ENCODE results near the gene RUFY3. TPM values are rescaled to one million over a fixed set of nuclear protein-coding genes. Genes with fewer than 3 reads are reported as not detected.
"Not testable (repeated sequence)": the region's sequence is repeated elsewhere in the genome, so short reads cannot be mapped to it uniquely, and the experiment has no call there.

Gene RUFY3
- total RNA-seq, 1 experiment from 2014 or later: 7.9 TPM

GRCh38 chr4:70705183-70706043 is 16.4 kb upstream of the RUFY3 start:
- peak; percentile 80 for DNase-seq (ENCODE audit: low read depth)

- DNase-seq (ENCODE audit: low read depth): no peak
Measured at GRCh38 chr4:70706044-70706461, 15.7 kb upstream of the RUFY3 start.

GRCh38 chr4:70706516-70706915 is 15.2 kb upstream of the RUFY3 start:
- peak; percentile 11 for DNase-seq (ENCODE audit: low read depth)

- DNase-seq (ENCODE audit: low read depth): no peak
Measured at GRCh38 chr4:70709611-70710205, 12.1 kb upstream of the RUFY3 start.

- no peak for DNase-seq (ENCODE audit: low read depth)
Measured at GRCh38 chr4:70711599-70711998, 10.2 kb upstream of the RUFY3 start.

- no peak for DNase-seq (ENCODE audit: low read depth)
Measured at GRCh38 chr4:70712150-70712549, 9.6 kb upstream of the RUFY3 start.

- no peak for DNase-seq (ENCODE audit: low read depth)
Measured at GRCh38 chr4:70712604-70713452, 8.9 kb upstream of the RUFY3 start.

GRCh38 chr4:70713453-70714078 is 8.2 kb upstream of the RUFY3 start:
- DNase-seq (ENCODE audit: low read depth): no peak

GRCh38 chr4:70714079-70714887 is 7.5 kb upstream of the RUFY3 start:
- DNase-seq (ENCODE audit: low read depth): no peak

- no peak for DNase-seq (ENCODE audit: low read depth)
Measured at GRCh38 chr4:70715097-70715496, 6.7 kb upstream of the RUFY3 start.

- no peak for DNase-seq (ENCODE audit: low read depth)
Measured at GRCh38 chr4:70718811-70719604, 2.8 kb upstream of the RUFY3 start.

GRCh38 chr4:70722199-70722791 is 531 bp downstream of the RUFY3 start:
- peak; percentile 73 for DNase-seq (ENCODE audit: low read depth)

- no peak for DNase-seq (ENCODE audit: low read depth)
Measured at GRCh38 chr4:70724463-70724862, 2.7 kb downstream of the RUFY3 start.

GRCh38 chr4:70725633-70726032 is 3.9 kb downstream of the RUFY3 start:
- DNase-seq (ENCODE audit: low read depth): no peak

- DNase-seq (ENCODE audit: low read depth): not testable (repeated sequence)
Measured at GRCh38 chr4:70726515-70726914, 4.8 kb downstream of the RUFY3 start.

GRCh38 chr4:70728091-70728490 is 6.3 kb downstream of the RUFY3 start:
- no peak for DNase-seq (ENCODE audit: low read depth)

- not testable (repeated sequence) for DNase-seq (ENCODE audit: low read depth)
Measured at GRCh38 chr4:70732878-70733277, 11.1 kb downstream of the RUFY3 start.

- peak; percentile 53 for DNase-seq (ENCODE audit: low read depth)
Measured at GRCh38 chr4:70734168-70734954, 12.6 kb downstream of the RUFY3 start.

Data from HT1080 (cell line).